Tibial nerve (tissue), 4 donors: ENCODE results near the gene HTT. TPM values are rescaled to one million over a fixed set of nuclear protein-coding genes. Genes with fewer than 3 reads are reported as not detected.

Source experiments
- DNase-seq, 2 donors: peaks; one replicate each; pipeline ENCODE4 v3.0.0-alpha.2; 2019; ENCODE audit warnings: low spot score in 2 of 2
- H3K27ac ChIP-seq, 4 donors: fragments of 200-600 bp; sonication (generic) in 3 of 4; one replicate each; pipeline ENCODE4 v1.5.1; 2017 to 2019; ENCODE audit warnings: mild to moderate bottlenecking in 1 of 4
- H3K27me3 ChIP-seq, 2 donors: fragments of 200-600 bp; sonication (generic) in 1 of 2; one replicate each; pipeline versions ENCODE4 v1.5.1 to v1.6.0; 2017 to 2019
- H3K36me3 ChIP-seq, 3 donors: fragments of 200-600 bp; sonication (generic); one replicate each; pipeline ENCODE4 v1.5.1; 2018 to 2019
- H3K4me1 ChIP-seq, 4 donors: fragments of 200-600 bp; sonication (generic) in 3 of 4; one replicate each; pipeline ENCODE4 v1.5.1; 2017 to 2019
- H3K4me3 ChIP-seq, 4 donors: fragments of 200-600 bp; sonication (generic) in 3 of 4; one replicate each; pipeline ENCODE4 v1.5.1; 2017 to 2019; ENCODE audit warnings: mild to moderate bottlenecking in 1 of 4, moderate library complexity in 1 of 4
- H3K9me3 ChIP-seq, 4 donors: fragments of 200-600 bp; sonication (generic) in 3 of 4; one replicate each; pipeline ENCODE4 v1.5.1; 2017 to 2019
- CTCF ChIP-seq, 5 experiments: fragments of 200-600 bp in 3 of 5; fragments of 450-650 bp in 2 of 5; sonication (generic) in 3 of 5; IDR thresholded peaks; one replicate each; pipeline ENCODE4 v1.5.1; 2016 to 2019; ENCODE audit warnings: antibody characterized with exemption in 5 of 5, mild to moderate bottlenecking in 3 of 5, moderate library complexity in 2 of 5
- EP300 ChIP-seq, 2 donors: sonication (generic); formaldehyde crosslinking; IDR thresholded peaks; one replicate each; pipeline ENCODE4 v1.6.1; 2017; ENCODE audit warnings: antibody characterized with exemption in 2 of 2, mild to moderate bottlenecking in 1 of 2
- POLR2A ChIP-seq, 2 donors: fragments of 450-650 bp; IDR thresholded peaks; one replicate each; pipeline ENCODE4 v1.6.1; 2017; ENCODE audit warnings: antibody characterized with exemption in 2 of 2, mild to moderate bottlenecking in 2 of 2, moderate library complexity in 2 of 2
- WGBS, 2 donors: methylation state at CpG; one replicate each; pipeline ENCODE4 v1.1.5; 2018; 5-methylcytosine and 5-hydroxymethylcytosine counted together
- total RNA-seq, 4 donors: library from RNA; depleted of rRNA; stranded (reverse); fragments of >200 nt; gene quantifications; one replicate each; pipeline ENCODE4 v1.1.0, GENCODE V29; 2016

Gene HTT
- total RNA-seq, 4 donors from 2014 or later: 62.2 to 93.6 (median 81.2) TPM

GRCh38 chr4:3223956-3224748 lies 149.7 kb downstream of the HTT start:
- Histone ChIP-seq H3K36me3 (peaks cover 0 to 95% (median 20%) of the 10 kb centered on the region in 3 donors), H3K9me3 (no peaks in the 10 kb centered on the region), H3K4me3 (no peak overlapping the region), H3K27me3 (no peaks in the 10 kb centered on the region), H3K27ac (no peak overlapping the region), H3K4me1 (peaks cover 0 to 4% (median 0%) of the 10 kb centered on the region in 4 donors)
- no peak for TF ChIP-seq POLR2A (IDR thresholded peaks at IDR 0.05)
- TF ChIP-seq CTCF (IDR thresholded peaks at IDR 0.05): no peak
- TF ChIP-seq EP300 (IDR thresholded peaks at IDR 0.05): no peak
- no peak for DNase-seq
- WGBS, 2 donors: 81 to 84% methylated on average over 13 of the region's 13 CpGs

GRCh38 chr4:3225071-3225850 lies 150.8 kb downstream of the HTT start:
- no peaks in the 10 kb centered on the region for H3K27me3 ChIP-seq
- H3K9me3 ChIP-seq: no peaks in the 10 kb centered on the region
- no peak for DNase-seq
- no peak overlapping the region for H3K27ac ChIP-seq
- H3K4me3 ChIP-seq: no peak overlapping the region
- H3K4me1 ChIP-seq: peaks cover 0 to 4% (median 0%) of the 10 kb centered on the region in 4 donors
- no peak for TF ChIP-seq EP300 (IDR thresholded peaks at IDR 0.05)
- H3K36me3 ChIP-seq: peaks cover 0 to 95% (median 31%) of the 10 kb centered on the region in 3 donors
- WGBS, 2 donors: 69 to 83% methylated on average over 20 to 22 of the region's 22 CpGs

- no peak overlapping the region for H3K4me3 ChIP-seq
- peaks cover 0 to 4% (median 0%) of the 10 kb centered on the region in 4 donors for H3K4me1 ChIP-seq
- H3K27me3 ChIP-seq: no peaks in the 10 kb centered on the region
- TF ChIP-seq EP300 (IDR thresholded peaks at IDR 0.05) (no peak), CTCF (IDR thresholded peaks at IDR 0.05) (no peak), POLR2A (IDR thresholded peaks at IDR 0.05) (no peak)
- no peaks in the 10 kb centered on the region for H3K9me3 ChIP-seq
- 62 to 63% methylated on average over 9 of the region's 9 CpGs for WGBS, 2 donors
- H3K36me3 ChIP-seq: peaks cover 1 to 95% (median 32%) of the 10 kb centered on the region in 3 donors
- DNase-seq: no peak
- peak overlapping the region in 1 of 4 donors; percentile 10 for H3K27ac ChIP-seq
Observed at GRCh38 chr4:3225936-3226335, 151.5 kb downstream of the HTT start.

GRCh38 chr4:3226467-3226866 lies 152.0 kb downstream of the HTT start:
- H3K27ac ChIP-seq: peak overlapping the region in 2 of 4 donors; percentile 10 to 28
- H3K4me3 ChIP-seq: no peak overlapping the region
- H3K4me1 ChIP-seq: peaks cover 0 to 4% (median 0%) of the 10 kb centered on the region in 4 donors
- peaks cover 4 to 95% (median 35%) of the 10 kb centered on the region in 3 donors for H3K36me3 ChIP-seq
- no peak for TF ChIP-seq CTCF (IDR thresholded peaks at IDR 0.05)
- no peak for TF ChIP-seq EP300 (IDR thresholded peaks at IDR 0.05)
- no peak for TF ChIP-seq POLR2A (IDR thresholded peaks at IDR 0.05)
- WGBS, 2 donors: 77 to 80% methylated on average over 9 of the region's 9 CpGs
- DNase-seq: no peak
- no peaks in the 10 kb centered on the region for H3K27me3 ChIP-seq
- no peaks in the 10 kb centered on the region for H3K9me3 ChIP-seq

GRCh38 chr4:3226944-3227343 lies 152.5 kb downstream of the HTT start:
- Histone ChIP-seq H3K27ac (peak overlapping the region in 2 of 4 donors; percentile 28 to 45), H3K36me3 (peaks cover 4 to 95% (median 37%) of the 10 kb centered on the region in 3 donors), H3K9me3 (no peaks in the 10 kb centered on the region), H3K4me3 (no peak overlapping the region), H3K27me3 (no peaks in the 10 kb centered on the region), H3K4me1 (peaks cover 0 to 4% (median 0%) of the 10 kb centered on the region in 4 donors)
- TF ChIP-seq EP300 (IDR thresholded peaks at IDR 0.05) (no peak), CTCF (IDR thresholded peaks at IDR 0.05) (no peak), POLR2A (IDR thresholded peaks at IDR 0.05) (no peak)
- DNase-seq: no peak
- WGBS, 2 donors: 62 to 86% methylated on average over 3 to 5 of the region's 6 CpGs
